ENCODE measurements around the gene PUSL1.

The PUSL1 gene

DNA sequence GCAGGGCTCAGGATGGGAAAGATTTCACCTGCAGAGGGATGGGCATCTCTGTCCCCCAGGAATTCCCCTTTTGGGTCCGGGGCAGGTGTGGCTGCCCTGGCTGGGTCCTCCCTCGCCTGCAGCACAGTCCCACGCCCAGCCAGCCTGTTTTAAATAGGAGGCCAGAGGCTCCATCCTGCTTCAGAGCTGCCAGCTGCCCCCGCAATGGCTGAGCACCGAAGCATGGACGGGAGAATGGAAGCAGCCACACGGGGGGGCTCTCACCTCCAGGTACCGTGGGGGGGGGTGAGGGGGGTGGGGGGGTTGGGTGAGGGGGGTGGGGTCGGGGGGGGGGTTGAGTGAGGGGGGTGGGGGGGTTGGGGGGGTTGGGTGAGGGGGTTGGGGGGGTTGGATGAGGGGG is 24.6 kb upstream of the PUSL1 start:
- Histone ChIP-seq H3K9ac (ENCODE audit: low read length) (no peak overlapping the region), H3K4me1 (ENCODE audit: low read length) (peaks cover 3% of the 10 kb centered on the region; the same call in 1 of the 2 replicates), H3K27ac (ENCODE audit: low read length) (no peak overlapping the region), H3K79me2 (ENCODE audit: low read length) (no peaks in the 10 kb centered on the region), H2AFZ (ENCODE audit: low read depth, low read length) (no peak overlapping the region), H3K4me3 (ENCODE audit: low read length) (no peak overlapping the region), H3K36me3 (replicated peaks; ENCODE audit: low read depth, low read length) (no peaks in the 10 kb centered on the region), H3K27me3 (ENCODE audit: low read depth, low read length) (no peaks in the 10 kb centered on the region), H3K4me2 (ENCODE audit: low read length) (no peak overlapping the region), H3K9me3 (ENCODE audit: insufficient read depth, low read length) (no peaks in the 10 kb centered on the region), H4K20me1 (ENCODE audit: insufficient read depth, low read length) (no peaks in the 10 kb centered on the region)
- TF ChIP-seq, protein P1, sequence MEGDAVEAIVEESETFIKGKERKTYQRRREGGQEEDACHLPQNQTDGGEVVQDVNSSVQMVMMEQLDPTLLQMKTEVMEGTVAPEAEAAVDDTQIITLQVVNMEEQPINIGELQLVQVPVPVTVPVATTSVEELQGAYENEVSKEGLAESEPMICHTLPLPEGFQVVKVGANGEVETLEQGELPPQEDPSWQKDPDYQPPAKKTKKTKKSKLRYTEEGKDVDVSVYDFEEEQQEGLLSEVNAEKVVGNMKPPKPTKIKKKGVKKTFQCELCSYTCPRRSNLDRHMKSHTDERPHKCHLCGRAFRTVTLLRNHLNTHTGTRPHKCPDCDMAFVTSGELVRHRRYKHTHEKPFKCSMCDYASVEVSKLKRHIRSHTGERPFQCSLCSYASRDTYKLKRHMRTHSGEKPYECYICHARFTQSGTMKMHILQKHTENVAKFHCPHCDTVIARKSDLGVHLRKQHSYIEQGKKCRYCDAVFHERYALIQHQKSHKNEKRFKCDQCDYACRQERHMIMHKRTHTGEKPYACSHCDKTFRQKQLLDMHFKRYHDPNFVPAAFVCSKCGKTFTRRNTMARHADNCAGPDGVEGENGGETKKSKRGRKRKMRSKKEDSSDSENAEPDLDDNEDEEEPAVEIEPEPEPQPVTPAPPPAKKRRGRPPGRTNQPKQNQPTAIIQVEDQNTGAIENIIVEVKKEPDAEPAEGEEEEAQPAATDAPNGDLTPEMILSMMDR (IDR thresholded peaks at IDR 0.05; ENCODE audit: low read depth, low read length), result no peak
- TF ChIP-seq EZH2phosphoT487 (IDR thresholded peaks at IDR 0.05; ENCODE audit: low read depth), result no peak

DNA sequence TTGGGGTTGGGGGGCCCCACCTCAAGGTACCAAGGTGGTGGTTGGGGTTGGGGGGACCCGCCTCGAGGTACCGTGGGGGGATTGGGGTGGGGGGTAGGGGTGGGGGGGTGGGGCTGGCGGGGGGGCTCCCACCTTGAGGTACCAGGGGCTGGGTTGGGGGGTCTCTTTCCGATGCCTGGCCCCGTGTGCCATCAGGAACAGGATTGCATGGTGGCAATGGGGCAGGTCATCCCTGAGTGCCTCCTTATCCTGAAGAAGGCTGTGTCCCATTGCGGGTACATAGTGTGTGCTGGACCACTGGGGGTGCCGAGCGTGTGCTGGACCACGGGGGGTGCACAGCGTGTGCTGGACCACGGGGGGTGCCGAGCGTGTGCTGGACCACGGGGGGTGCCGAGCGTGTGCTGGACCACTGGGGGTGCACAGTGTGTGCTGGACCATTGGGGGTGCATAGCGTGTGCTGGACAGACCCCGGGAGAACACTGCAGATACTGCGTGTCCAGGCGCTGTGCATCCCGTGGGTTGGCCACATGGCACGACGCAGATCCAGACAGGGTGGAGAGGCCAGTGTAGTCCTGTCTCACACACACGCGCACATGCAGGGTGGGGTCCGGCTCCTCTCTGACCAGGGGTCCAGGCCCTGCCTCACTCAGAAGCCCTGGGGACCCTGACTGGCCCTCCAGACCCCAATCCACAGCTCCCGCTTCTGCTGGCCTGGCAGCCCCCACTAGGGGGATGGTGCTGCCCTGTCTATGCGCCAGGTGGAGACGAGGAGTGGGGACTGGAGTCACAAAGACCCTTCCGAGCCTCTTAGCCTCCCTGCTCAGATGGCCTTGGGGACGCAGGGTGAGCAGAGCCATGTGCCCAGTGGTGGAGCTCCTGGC is 23.9 kb upstream of the PUSL1 start:
- no peak overlapping the region for H2AFZ ChIP-seq (ENCODE audit: low read depth, low read length)
- no peak overlapping the region for H3K27ac ChIP-seq (ENCODE audit: low read length)
- H4K20me1 ChIP-seq (ENCODE audit: insufficient read depth, low read length), result no peaks in the 10 kb centered on the region
- no peaks in the 10 kb centered on the region for H3K36me3 ChIP-seq (replicated peaks; ENCODE audit: low read depth, low read length)
- no peaks in the 10 kb centered on the region for H3K9me3 ChIP-seq (ENCODE audit: insufficient read depth, low read length)
- peaks cover 3% of the 10 kb centered on the region; the same call in 1 of the 2 replicates for H3K4me1 ChIP-seq (ENCODE audit: low read length)
- H3K79me2 ChIP-seq (ENCODE audit: low read length), result no peaks in the 10 kb centered on the region
- H3K4me3 ChIP-seq (ENCODE audit: low read length), result no peak overlapping the region
- no peak overlapping the region for H3K4me2 ChIP-seq (ENCODE audit: low read length)
- TF ChIP-seq, protein P1 (IDR thresholded peaks at IDR 0.05; ENCODE audit: low read depth, low read length), result no peak
- no peak for TF ChIP-seq EZH2phosphoT487 (IDR thresholded peaks at IDR 0.05; ENCODE audit: low read depth)
- no peaks in the 10 kb centered on the region for H3K27me3 ChIP-seq (ENCODE audit: low read depth, low read length)
- no peak overlapping the region for H3K9ac ChIP-seq (ENCODE audit: low read length)

DNA sequence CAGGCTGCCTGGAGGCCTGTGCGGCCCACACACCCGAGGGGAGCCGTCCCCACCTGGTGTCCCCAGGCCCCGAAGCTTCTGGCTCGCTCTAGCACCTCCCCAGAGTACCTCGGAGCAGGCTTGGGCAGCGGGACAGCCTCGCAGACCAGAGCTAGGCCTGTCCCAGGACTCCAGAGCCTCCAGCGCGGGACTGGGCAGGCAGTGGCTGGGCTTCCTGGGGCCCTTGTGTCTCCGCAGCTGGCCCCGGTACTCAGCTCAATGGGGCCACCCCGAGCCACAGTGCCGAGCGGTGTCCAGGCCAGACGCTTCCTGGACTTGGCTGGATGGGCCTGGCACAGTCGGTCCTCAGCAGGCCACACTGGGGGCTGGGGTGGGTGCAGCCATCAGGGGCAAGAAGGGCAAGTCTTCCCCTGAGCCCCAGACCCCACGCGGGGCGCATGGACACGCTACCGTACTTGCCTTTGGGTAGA is 23.3 kb upstream of the PUSL1 start:
- H3K36me3 ChIP-seq (replicated peaks; ENCODE audit: low read depth, low read length), result no peaks in the 10 kb centered on the region
- H2AFZ ChIP-seq (ENCODE audit: low read depth, low read length), result no peak overlapping the region
- H3K9me3 ChIP-seq (ENCODE audit: insufficient read depth, low read length), result no peaks in the 10 kb centered on the region
- no peaks in the 10 kb centered on the region for H3K27me3 ChIP-seq (ENCODE audit: low read depth, low read length)
- no peak overlapping the region for H3K9ac ChIP-seq (ENCODE audit: low read length)
- no peak overlapping the region for H3K27ac ChIP-seq (ENCODE audit: low read length)
- H3K79me2 ChIP-seq (ENCODE audit: low read length), result no peaks in the 10 kb centered on the region
- no peak overlapping the region for H3K4me3 ChIP-seq (ENCODE audit: low read length)
- TF ChIP-seq EZH2phosphoT487 (IDR thresholded peaks at IDR 0.05; ENCODE audit: low read depth), result no peak
- TF ChIP-seq, protein P1 (IDR thresholded peaks at IDR 0.05; ENCODE audit: low read depth, low read length), result no peak
- no peak overlapping the region for H3K4me2 ChIP-seq (ENCODE audit: low read length)
- no peaks in the 10 kb centered on the region for H4K20me1 ChIP-seq (ENCODE audit: insufficient read depth, low read length)
- peaks cover 3% of the 10 kb centered on the region; the same call in 1 of the 2 replicates for H3K4me1 ChIP-seq (ENCODE audit: low read length)

GRCh38 chr1:1285611-1286311 is 22.6 kb upstream of the PUSL1 start:
- no peaks in the 10 kb centered on the region for H3K9me3 ChIP-seq (ENCODE audit: insufficient read depth, low read length)
- no peak for TF ChIP-seq EZH2phosphoT487 (IDR thresholded peaks at IDR 0.05; ENCODE audit: low read depth)
- TF ChIP-seq, protein P1 (IDR thresholded peaks at IDR 0.05; ENCODE audit: low read depth, low read length), result no peak
- H3K4me3 ChIP-seq (ENCODE audit: low read length), result no peak overlapping the region
- no peak overlapping the region for H2AFZ ChIP-seq (ENCODE audit: low read depth, low read length)
- no peak overlapping the region for H3K4me2 ChIP-seq (ENCODE audit: low read length)
- H3K9ac ChIP-seq (ENCODE audit: low read length), result no peak overlapping the region
- H3K27me3 ChIP-seq (ENCODE audit: low read depth, low read length), result no peaks in the 10 kb centered on the region
- H3K36me3 ChIP-seq (replicated peaks; ENCODE audit: low read depth, low read length), result no peaks in the 10 kb centered on the region
- H4K20me1 ChIP-seq (ENCODE audit: insufficient read depth, low read length), result no peaks in the 10 kb centered on the region
- H3K27ac ChIP-seq (ENCODE audit: low read length), result no peak overlapping the region
- H3K79me2 ChIP-seq (ENCODE audit: low read length), result no peaks in the 10 kb centered on the region
- peaks cover 3% of the 10 kb centered on the region; the same call in 1 of the 2 replicates for H3K4me1 ChIP-seq (ENCODE audit: low read length)

Data from OCI-LY3 (cell line).